GM12878 (cell line): ENCODE data around the gene APOBEC2.

Experiments used
- JUND ChIP-seq: IDR thresholded peaks from 2 replicates; pipeline ENCODE4 v1.6.1; 2012; ENCODE audit warnings: low read depth, mild to moderate bottlenecking, low read length, improper control_type of control experiment, moderate library complexity
- RFX5 ChIP-seq: IDR thresholded peaks from 2 replicates; pipeline ENCODE4 v1.6.1; 2011; ENCODE audit warnings: low read depth, low read length, improper control_type of control experiment
- SIN3A ChIP-seq: IDR thresholded peaks from 2 replicates; pipeline ENCODE4 v1.6.1; 2012; ENCODE audit warnings: low read depth, low read length, improper control_type of control experiment
- SMC3 ChIP-seq: IDR thresholded peaks from 2 replicates; pipeline ENCODE4 v1.6.1; 2011; ENCODE audit warnings: low read length, improper control_type of control experiment, borderline replicate concordance
- YY1 ChIP-seq: IDR thresholded peaks from 2 replicates; pipeline ENCODE4 v1.6.1; 2011; ENCODE audit warnings: low read depth, mild to moderate bottlenecking, low read length

GRCh38 chr6:41071501-41071922, 18.5 kb downstream of the APOBEC2 start:
- TF ChIP-seq SIN3A: no peak
- no peak for TF ChIP-seq JUND
- TF ChIP-seq SMC3: no peak
- no peak for TF ChIP-seq YY1
- TF ChIP-seq RFX5: no peak
